SU-DHL-6 (cell line): ENCODE data around the gene ODAM.
"Not testable (repeated sequence)": the region's sequence is repeated elsewhere in the genome, so short reads cannot be mapped to it uniquely, and the experiment has no call there.

ENCODE experiments used
- H2AFZ ChIP-seq: fragments of 200-600 bp; sonication (generic); 2 replicates; pipeline ENCODE4 v1.6.1; 2014; ENCODE audit warnings: low read depth, mild to moderate bottlenecking, moderate library complexity, mixed read lengths, antibody characterized with exemption, low read length; ENCODE audit not compliant: severe bottlenecking
- H3F3A ChIP-seq: fragments of 200-600 bp; shearing (Covaris generic); 2 replicates; pipeline ENCODE4 v1.6.0; 2016; ENCODE audit warnings: antibody characterized with exemption, mild to moderate bottlenecking; ENCODE audit not compliant: insufficient read depth
- H3K27ac ChIP-seq: fragments of 200-600 bp; sonication (generic); 2 replicates; pipeline ENCODE4 v1.5.1; 2016; ENCODE audit warnings: low read depth, mild to moderate bottlenecking, low read length, moderate library complexity, mixed read lengths
- H3K27me3 ChIP-seq: fragments of 200-600 bp; sonication (generic), shearing (Covaris generic); 2 replicates; pipeline ENCODE4 v1.6.0; 2014; ENCODE audit warnings: mild to moderate bottlenecking, low read length
- H3K36me3 ChIP-seq: fragments of 200-600 bp; sonication (generic); 2 replicates; pipeline ENCODE4 v1.6.1; 2014; ENCODE audit warnings: mild to moderate bottlenecking, low read length, mixed read lengths
- H3K4me2 ChIP-seq: fragments of 300-600, 200-600 bp; shearing (Covaris generic), sonication (generic); 2 replicates; pipeline ENCODE4 v1.6.0; 2014; ENCODE audit warnings: low read length, low read depth, mild to moderate bottlenecking; ENCODE audit not compliant: poor library complexity, severe bottlenecking
- H3K4me3 ChIP-seq: fragments of 200-600 bp; sonication (generic); 2 replicates; pipeline ENCODE4 v1.5.1; 2014; ENCODE audit warnings: antibody characterized with exemption, low read length, mild to moderate bottlenecking, mixed read lengths; ENCODE audit not compliant: insufficient read depth, poor library complexity, severe bottlenecking
- H3K79me2 ChIP-seq: fragments of 200-600 bp; sonication (generic); 2 replicates; pipeline ENCODE4 v1.6.1; 2014; ENCODE audit warnings: mild to moderate bottlenecking, low read length, moderate library complexity; ENCODE audit not compliant: insufficient read depth
- H3K9ac ChIP-seq: fragments of 200-600 bp; sonication (generic); 2 replicates; pipeline ENCODE4 v1.7.0; 2014; ENCODE audit warnings: mild to moderate bottlenecking, low read length
- H3K9me2 ChIP-seq: fragments of 200-600 bp; sonication (generic); replicated peaks from 2 replicates; pipeline ENCODE4 v1.6.1; 2014; ENCODE audit warnings: low read length; ENCODE audit not compliant: insufficient read depth
- H3K9me3 ChIP-seq: fragments of 200-600 bp; sonication (generic); 2 replicates; pipeline ENCODE4 v1.6.1; 2014; ENCODE audit warnings: low read length, mixed read lengths; ENCODE audit not compliant: insufficient read depth
- H4K20me1 ChIP-seq: fragments of 200-600 bp; sonication (generic); 2 replicates; pipeline ENCODE4 v1.6.1; 2014; ENCODE audit warnings: low read depth, mild to moderate bottlenecking, antibody characterized with exemption, low read length, moderate library complexity, mixed read lengths
- EZH2phosphoT487 ChIP-seq: fragments of 200-600 bp; sonication (generic), shearing (Covaris generic); conservative IDR thresholded peaks from 2 replicates; pipeline ENCODE4 v1.6.1; 2018; ENCODE audit warnings: mild to moderate bottlenecking, antibody characterized with exemption, low read length, moderate library complexity, mixed read lengths
- TF ChIP-seq, protein P1 (sequence below): fragments of 200-600 bp; sonication (generic); IDR thresholded peaks from one replicate; pipeline ENCODE4 v1.5.1; 2017; ENCODE audit warnings: antibody characterized with exemption, mild to moderate bottlenecking, low read length, moderate library complexity; ENCODE audit not compliant: insufficient read depth, poor library complexity, severe bottlenecking

ODAM gene

GRCh38 chr4:70221389-70221788 is 25.9 kb downstream of the ODAM start:
- not testable (repeated sequence) for H3K9me2 ChIP-seq, H3K9ac ChIP-seq, H3K27me3 ChIP-seq, H3F3A ChIP-seq, H3K36me3 ChIP-seq, H3K9me3 ChIP-seq, H3K79me2 ChIP-seq, H3K4me3 ChIP-seq, H3K27ac ChIP-seq, H3K4me2 ChIP-seq, H4K20me1 ChIP-seq, H2AFZ ChIP-seq

DNA sequence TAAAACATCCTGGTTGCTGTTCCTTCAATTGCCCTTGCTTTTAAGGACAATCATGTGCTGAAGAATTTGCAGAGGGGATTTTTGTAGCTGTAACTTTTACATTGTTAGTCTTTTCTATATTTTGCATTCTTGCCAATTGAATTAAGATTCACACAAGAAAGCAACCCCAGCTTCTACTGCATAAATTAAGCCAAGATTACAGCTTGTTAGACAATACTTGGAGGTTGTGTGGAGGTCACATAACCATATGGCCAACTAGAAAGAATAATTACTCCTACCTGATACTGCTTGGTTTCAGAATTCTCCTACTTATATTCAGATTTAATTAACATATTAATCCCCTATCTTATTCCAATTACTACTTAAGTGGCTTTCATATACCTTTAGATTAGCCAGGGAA is 26.3 kb downstream of the ODAM start:
- not testable (repeated sequence) for H3F3A ChIP-seq, H3K4me3 ChIP-seq, H3K9me2 ChIP-seq, H3K9ac ChIP-seq, H2AFZ ChIP-seq, H3K27me3 ChIP-seq, H3K4me2 ChIP-seq, H3K27ac ChIP-seq, H3K79me2 ChIP-seq, H3K9me3 ChIP-seq, H3K36me3 ChIP-seq, H4K20me1 ChIP-seq

- TF ChIP-seq, protein P1, sequence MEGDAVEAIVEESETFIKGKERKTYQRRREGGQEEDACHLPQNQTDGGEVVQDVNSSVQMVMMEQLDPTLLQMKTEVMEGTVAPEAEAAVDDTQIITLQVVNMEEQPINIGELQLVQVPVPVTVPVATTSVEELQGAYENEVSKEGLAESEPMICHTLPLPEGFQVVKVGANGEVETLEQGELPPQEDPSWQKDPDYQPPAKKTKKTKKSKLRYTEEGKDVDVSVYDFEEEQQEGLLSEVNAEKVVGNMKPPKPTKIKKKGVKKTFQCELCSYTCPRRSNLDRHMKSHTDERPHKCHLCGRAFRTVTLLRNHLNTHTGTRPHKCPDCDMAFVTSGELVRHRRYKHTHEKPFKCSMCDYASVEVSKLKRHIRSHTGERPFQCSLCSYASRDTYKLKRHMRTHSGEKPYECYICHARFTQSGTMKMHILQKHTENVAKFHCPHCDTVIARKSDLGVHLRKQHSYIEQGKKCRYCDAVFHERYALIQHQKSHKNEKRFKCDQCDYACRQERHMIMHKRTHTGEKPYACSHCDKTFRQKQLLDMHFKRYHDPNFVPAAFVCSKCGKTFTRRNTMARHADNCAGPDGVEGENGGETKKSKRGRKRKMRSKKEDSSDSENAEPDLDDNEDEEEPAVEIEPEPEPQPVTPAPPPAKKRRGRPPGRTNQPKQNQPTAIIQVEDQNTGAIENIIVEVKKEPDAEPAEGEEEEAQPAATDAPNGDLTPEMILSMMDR, result no peak
- TF ChIP-seq EZH2phosphoT487, result no peak
- no peaks in the 10 kb centered on the region for H3K9me2 ChIP-seq
- H3F3A ChIP-seq, result no peaks in the 10 kb centered on the region
- H3K4me2 ChIP-seq, result no peak within 1 kb of the TSS
- H3K27me3 ChIP-seq, result no peaks in the 10 kb centered on the region
- H3K9me3 ChIP-seq, result no peaks in the 10 kb centered on the region
- no peaks in the 10 kb centered on the region for H3K36me3 ChIP-seq
- no peak within 1 kb of the TSS for H2AFZ ChIP-seq
- no peak within 1 kb of the TSS for H3K27ac ChIP-seq
- no peak within 1 kb of the TSS for H3K4me3 ChIP-seq
- no peaks in the 10 kb centered on the region for H4K20me1 ChIP-seq
- no peaks in the 10 kb centered on the region for H3K79me2 ChIP-seq
- H3K9ac ChIP-seq, result no peak within 1 kb of the TSS
These were observed 30.3 kb downstream of the ODAM start, which contains the start of gene FDCSP for GRCh38 chr4:70225824-70226223. FDCSP (plus strand) TSS chr4:70226124; CDS start chr4:70231195, 5,071 bp downstream.

- Histone ChIP-seq H3K36me3 (no peaks in the 10 kb centered on the region), H3K9ac (no peak overlapping the region), H3K27ac (no peak overlapping the region), H3K9me3 (no peaks in the 10 kb centered on the region), H3K4me3 (no peak overlapping the region), H3K79me2 (no peaks in the 10 kb centered on the region), H3K9me2 (no peaks in the 10 kb centered on the region), H4K20me1 (no peaks in the 10 kb centered on the region), H3K27me3 (no peaks in the 10 kb centered on the region), H3K4me2 (no peak overlapping the region), H2AFZ (no peak overlapping the region), H3F3A (no peaks in the 10 kb centered on the region)
- no peak for TF ChIP-seq EZH2phosphoT487
- TF ChIP-seq, protein P1, result no peak
These were observed 40.6 kb downstream of the ODAM start for GRCh38 chr4:70236125-70236524.
